ENCODE measurements around the gene RAB3IP.

RAB3IP gene

DNA sequence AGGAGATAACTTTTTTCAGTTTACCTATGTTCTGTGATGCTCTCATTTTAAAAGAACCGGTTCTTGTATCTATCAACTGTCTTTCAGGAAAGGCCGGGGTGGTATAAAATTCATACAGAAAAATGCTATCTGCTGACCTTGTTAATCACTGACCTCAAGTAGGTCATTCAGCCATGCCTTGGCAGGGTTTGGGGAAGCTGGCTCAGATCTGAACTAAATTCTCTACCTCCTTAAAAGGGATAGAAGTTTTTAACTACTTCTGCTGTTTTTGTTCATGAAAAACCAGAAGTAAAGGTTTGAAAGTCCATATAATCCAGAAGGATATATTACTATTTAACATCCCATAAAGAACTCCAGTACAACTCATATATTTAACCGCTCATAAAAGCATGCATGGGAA lies 96.4 kb downstream of the RAB3IP start:
- no peaks in the 10 kb centered on the region for H3K4me1 ChIP-seq (ENCODE audit: insufficient read depth, insufficient read length)
- no peaks in the 10 kb centered on the region for H3K36me3 ChIP-seq (ENCODE audit: insufficient read depth, insufficient read length, low read length)
- H3K4me3 ChIP-seq (ENCODE audit: insufficient read length, low read depth): no peak overlapping the region
- no peak overlapping the region for H3K9ac ChIP-seq (ENCODE audit: insufficient read length, low read depth)
- no peaks in the 10 kb centered on the region for H3K27me3 ChIP-seq (ENCODE audit: insufficient read depth, insufficient read length)
- DNase-seq (ENCODE audit: low read depth, low spot score): no peak
- no peaks in the 10 kb centered on the region for H3K9me3 ChIP-seq (ENCODE audit: insufficient read depth, low read length)
- no peak for TF ChIP-seq ZNF274 (IDR thresholded peaks at IDR 0.05; ENCODE audit: low read depth, low read length)
- TF ChIP-seq YY1 (IDR thresholded peaks at IDR 0.05; ENCODE audit: insufficient read depth, insufficient read length): no peak
- no peak for TF ChIP-seq SUZ12 (IDR thresholded peaks at IDR 0.05; ENCODE audit: extremely low read depth, insufficient read depth, insufficient read length)

DNA sequence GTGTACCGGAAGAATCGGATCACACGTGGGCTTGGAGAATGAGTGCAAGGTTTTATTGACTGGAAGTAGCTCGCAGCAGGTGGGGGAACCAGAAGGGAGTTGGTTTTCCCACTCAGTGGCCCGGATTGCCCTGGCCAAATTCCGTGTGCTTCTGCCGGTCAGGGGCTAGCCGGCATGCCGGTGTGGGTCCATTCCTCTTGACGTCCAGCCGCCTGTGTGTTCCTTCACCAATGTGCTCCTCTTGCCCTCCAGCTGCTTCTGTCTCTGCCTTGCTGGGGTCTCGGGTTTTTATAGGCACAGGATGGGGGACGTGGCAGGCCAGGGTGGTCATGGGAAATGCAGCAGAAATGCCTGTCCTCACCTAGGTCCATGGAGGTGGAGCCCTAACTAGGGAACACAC lies 97.4 kb downstream of the RAB3IP start:
- Histone ChIP-seq H3K4me1 (ENCODE audit: insufficient read depth, insufficient read length) (no peaks in the 10 kb centered on the region), H3K4me3 (ENCODE audit: insufficient read length, low read depth) (no peak overlapping the region), H3K36me3 (ENCODE audit: insufficient read depth, insufficient read length, low read length) (no peaks in the 10 kb centered on the region), H3K9me3 (ENCODE audit: insufficient read depth, low read length) (no peaks in the 10 kb centered on the region), H3K9ac (ENCODE audit: insufficient read length, low read depth) (no peak overlapping the region), H3K27me3 (ENCODE audit: insufficient read depth, insufficient read length) (no peaks in the 10 kb centered on the region)
- TF ChIP-seq YY1 (IDR thresholded peaks at IDR 0.05; ENCODE audit: insufficient read depth, insufficient read length) (no peak), SUZ12 (IDR thresholded peaks at IDR 0.05; ENCODE audit: extremely low read depth, insufficient read depth, insufficient read length) (no peak), ZNF274 (IDR thresholded peaks at IDR 0.05; ENCODE audit: low read depth, low read length) (no peak)
- no peak for DNase-seq (ENCODE audit: low read depth, low spot score)

- no peak for TF ChIP-seq SUZ12 (IDR thresholded peaks at IDR 0.05; ENCODE audit: extremely low read depth, insufficient read depth, insufficient read length)
- no peak for TF ChIP-seq YY1 (IDR thresholded peaks at IDR 0.05; ENCODE audit: insufficient read depth, insufficient read length)
- TF ChIP-seq ZNF274 (IDR thresholded peaks at IDR 0.05; ENCODE audit: low read depth, low read length): no peak
- DNase-seq (ENCODE audit: low read depth, low spot score): no peak
- H3K4me3 ChIP-seq (ENCODE audit: insufficient read length, low read depth): no peak overlapping the region
- H3K4me1 ChIP-seq (ENCODE audit: insufficient read depth, insufficient read length): no peaks in the 10 kb centered on the region
- H3K9me3 ChIP-seq (ENCODE audit: insufficient read depth, low read length): no peaks in the 10 kb centered on the region
- no peaks in the 10 kb centered on the region for H3K27me3 ChIP-seq (ENCODE audit: insufficient read depth, insufficient read length)
- no peak overlapping the region for H3K9ac ChIP-seq (ENCODE audit: insufficient read length, low read depth)
- H3K36me3 ChIP-seq (ENCODE audit: insufficient read depth, insufficient read length, low read length): no peaks in the 10 kb centered on the region
Observed at GRCh38 chr12:69837191-69837590, 98.5 kb downstream of the RAB3IP start.

DNA sequence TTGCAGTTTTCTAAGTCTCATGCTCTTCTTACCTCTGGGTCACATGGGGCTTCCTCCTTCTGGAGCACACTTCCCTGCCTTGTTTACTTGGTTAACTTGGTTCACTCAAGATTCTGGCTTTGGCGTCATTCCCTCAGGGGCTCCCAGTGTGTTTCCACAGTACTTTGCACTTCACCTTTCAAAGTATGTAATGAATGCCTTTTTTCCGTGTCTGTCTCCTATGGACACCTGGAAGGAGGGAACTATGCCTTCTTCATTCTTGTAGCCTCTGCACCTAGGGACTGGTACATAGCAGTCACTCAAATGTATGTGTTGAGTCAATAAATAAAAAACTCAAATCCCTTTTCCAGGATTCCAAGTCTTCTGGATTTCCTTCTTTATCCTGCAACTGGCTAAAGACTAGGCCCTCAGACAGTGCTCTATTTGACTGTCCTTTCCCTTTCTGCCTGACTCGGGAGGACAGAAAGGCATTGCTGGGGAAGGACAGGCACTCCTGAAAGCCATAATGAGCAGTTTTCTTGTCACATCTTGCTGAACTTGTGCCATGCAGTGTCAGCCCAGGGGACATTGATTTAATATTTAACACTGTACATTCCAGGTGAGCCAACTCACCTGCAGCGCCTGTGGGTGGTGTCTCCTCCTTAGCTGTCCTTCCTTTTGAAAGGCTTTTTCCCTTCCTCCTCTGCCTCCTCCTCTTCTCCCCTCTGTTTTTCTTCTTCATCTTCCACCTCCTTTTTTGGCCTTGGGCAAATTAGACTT lies 99.2 kb downstream of the RAB3IP start:
- Histone ChIP-seq H3K9ac (ENCODE audit: insufficient read length, low read depth) (no peak overlapping the region), H3K27me3 (ENCODE audit: insufficient read depth, insufficient read length) (no peaks in the 10 kb centered on the region), H3K36me3 (ENCODE audit: insufficient read depth, insufficient read length, low read length) (no peaks in the 10 kb centered on the region), H3K4me1 (ENCODE audit: insufficient read depth, insufficient read length) (no peaks in the 10 kb centered on the region), H3K9me3 (ENCODE audit: insufficient read depth, low read length) (no peaks in the 10 kb centered on the region), H3K4me3 (ENCODE audit: insufficient read length, low read depth) (no peak overlapping the region)
- no peak for TF ChIP-seq YY1 (IDR thresholded peaks at IDR 0.05; ENCODE audit: insufficient read depth, insufficient read length)
- TF ChIP-seq ZNF274 (IDR thresholded peaks at IDR 0.05; ENCODE audit: low read depth, low read length): no peak
- no peak for TF ChIP-seq SUZ12 (IDR thresholded peaks at IDR 0.05; ENCODE audit: extremely low read depth, insufficient read depth, insufficient read length)
- no peak for DNase-seq (ENCODE audit: low read depth, low spot score)

GRCh38 chr12:69840727-69841126 lies 102.1 kb downstream of the RAB3IP start:
- no peak overlapping the region for H3K4me3 ChIP-seq (ENCODE audit: insufficient read length, low read depth)
- H3K27me3 ChIP-seq (ENCODE audit: insufficient read depth, insufficient read length): no peaks in the 10 kb centered on the region
- H3K4me1 ChIP-seq (ENCODE audit: insufficient read depth, insufficient read length): no peaks in the 10 kb centered on the region
- H3K9ac ChIP-seq (ENCODE audit: insufficient read length, low read depth): no peak overlapping the region
- H3K36me3 ChIP-seq (ENCODE audit: insufficient read depth, insufficient read length, low read length): no peaks in the 10 kb centered on the region
- TF ChIP-seq ZNF274 (IDR thresholded peaks at IDR 0.05; ENCODE audit: low read depth, low read length) (no peak), YY1 (IDR thresholded peaks at IDR 0.05; ENCODE audit: insufficient read depth, insufficient read length) (no peak), SUZ12 (IDR thresholded peaks at IDR 0.05; ENCODE audit: extremely low read depth, insufficient read depth, insufficient read length) (no peak)
- no peaks in the 10 kb centered on the region for H3K9me3 ChIP-seq (ENCODE audit: insufficient read depth, low read length)
- no peak for DNase-seq (ENCODE audit: low read depth, low spot score)

DNA sequence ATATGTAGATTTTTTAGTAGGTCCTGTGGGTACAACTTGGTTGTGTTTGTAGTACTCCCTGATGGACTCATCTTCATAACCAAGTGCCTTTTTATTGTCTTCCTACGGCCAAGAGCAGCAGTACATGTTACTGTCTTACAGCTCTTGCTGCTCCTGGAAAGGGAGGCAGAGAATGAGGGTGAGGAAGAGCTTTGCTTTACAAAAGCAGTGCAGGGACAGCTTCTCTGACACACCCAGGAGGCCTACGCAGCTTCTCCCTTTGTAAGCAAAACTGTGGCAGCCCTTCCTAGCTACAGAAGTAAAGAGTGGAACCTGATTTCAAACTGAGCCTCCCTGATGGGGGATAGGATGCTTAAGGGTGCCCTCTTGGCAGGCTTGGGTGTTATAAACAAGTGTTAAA lies 104.9 kb downstream of the RAB3IP start:
- TF ChIP-seq SUZ12 (IDR thresholded peaks at IDR 0.05; ENCODE audit: extremely low read depth, insufficient read depth, insufficient read length): no peak
- TF ChIP-seq ZNF274 (IDR thresholded peaks at IDR 0.05; ENCODE audit: low read depth, low read length): no peak

DNA sequence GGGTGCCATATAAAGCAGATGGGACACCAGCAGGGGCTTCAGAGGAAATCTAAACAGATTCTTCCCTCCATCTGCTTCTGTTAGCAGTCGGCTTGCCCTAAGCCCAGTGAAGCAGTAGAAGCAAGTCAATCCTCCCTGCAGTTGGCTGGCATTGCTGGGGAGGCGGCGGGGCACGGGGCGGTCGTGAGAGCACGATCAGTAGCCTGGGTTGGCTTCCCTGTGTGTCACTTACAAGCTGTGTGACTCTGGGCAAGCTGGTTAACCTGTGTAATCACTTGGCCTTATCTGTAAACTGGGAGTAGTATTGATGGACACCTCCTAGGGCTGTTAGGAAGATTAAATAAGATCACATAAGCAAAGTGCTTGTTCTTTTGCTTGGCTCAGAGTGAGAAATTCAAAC lies 105.8 kb downstream of the RAB3IP start:
- Histone ChIP-seq H3K27me3 (ENCODE audit: insufficient read depth, insufficient read length) (no peaks in the 10 kb centered on the region), H3K9me3 (ENCODE audit: insufficient read depth, low read length) (no peaks in the 10 kb centered on the region), H3K9ac (ENCODE audit: insufficient read length, low read depth) (no peak overlapping the region), H3K36me3 (ENCODE audit: insufficient read depth, insufficient read length, low read length) (no peaks in the 10 kb centered on the region), H3K4me1 (ENCODE audit: insufficient read depth, insufficient read length) (no peaks in the 10 kb centered on the region), H3K4me3 (ENCODE audit: insufficient read length, low read depth) (no peak overlapping the region)
- TF ChIP-seq ZNF274 (IDR thresholded peaks at IDR 0.05; ENCODE audit: low read depth, low read length): no peak
- no peak for TF ChIP-seq YY1 (IDR thresholded peaks at IDR 0.05; ENCODE audit: insufficient read depth, insufficient read length)
- TF ChIP-seq SUZ12 (IDR thresholded peaks at IDR 0.05; ENCODE audit: extremely low read depth, insufficient read depth, insufficient read length): no peak
- no peak for DNase-seq (ENCODE audit: low read depth, low spot score)

More for the DNA sequence above, 104.9 kb downstream of the RAB3IP start:
- no peak overlapping the region for H3K4me3 ChIP-seq (ENCODE audit: insufficient read length, low read depth)
- H3K36me3 ChIP-seq (ENCODE audit: insufficient read depth, insufficient read length, low read length): no peaks in the 10 kb centered on the region
- no peaks in the 10 kb centered on the region for H3K27me3 ChIP-seq (ENCODE audit: insufficient read depth, insufficient read length)
- H3K4me1 ChIP-seq (ENCODE audit: insufficient read depth, insufficient read length): no peaks in the 10 kb centered on the region
- H3K9me3 ChIP-seq (ENCODE audit: insufficient read depth, low read length): no peaks in the 10 kb centered on the region
- H3K9ac ChIP-seq (ENCODE audit: insufficient read length, low read depth): no peak overlapping the region
- DNase-seq (ENCODE audit: low read depth, low spot score): no peak

Measured in NT2/D1 (cell line).